ENCODE results near the gene ACOXL. TPM values are rescaled to one million over a fixed set of nuclear protein-coding genes. Genes with fewer than 3 reads are reported as not detected.

The ACOXL gene
- total and polyA plus RNA-seq, 10 of the 15 experiments (the other 5 are each of a cell fraction or from before 2014, with no cell fraction given), result 0.05 to 1.3 (median 0.71) TPM

DNA sequence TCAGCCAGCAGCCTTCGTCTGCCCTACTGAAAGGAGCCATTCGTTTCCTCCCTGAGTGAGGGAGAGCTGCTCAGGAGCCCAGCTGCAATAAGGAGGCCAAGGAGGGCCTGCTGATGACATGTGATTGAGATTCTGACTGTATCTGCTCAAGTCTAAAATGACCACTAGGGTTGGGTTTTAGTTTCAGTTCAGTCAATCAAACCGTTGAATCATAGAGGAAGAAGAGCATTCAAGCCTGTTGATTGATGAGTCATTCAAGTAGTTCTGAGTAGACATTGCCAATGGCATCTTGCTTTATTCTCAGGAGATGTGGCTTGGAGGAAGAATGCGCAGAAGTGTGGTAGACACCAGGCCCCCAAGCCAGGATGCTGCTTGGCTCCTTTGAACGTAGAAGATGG, 368.4 kb downstream of the ACOXL start (continued):
- TF ChIP-seq, protein P1, sequence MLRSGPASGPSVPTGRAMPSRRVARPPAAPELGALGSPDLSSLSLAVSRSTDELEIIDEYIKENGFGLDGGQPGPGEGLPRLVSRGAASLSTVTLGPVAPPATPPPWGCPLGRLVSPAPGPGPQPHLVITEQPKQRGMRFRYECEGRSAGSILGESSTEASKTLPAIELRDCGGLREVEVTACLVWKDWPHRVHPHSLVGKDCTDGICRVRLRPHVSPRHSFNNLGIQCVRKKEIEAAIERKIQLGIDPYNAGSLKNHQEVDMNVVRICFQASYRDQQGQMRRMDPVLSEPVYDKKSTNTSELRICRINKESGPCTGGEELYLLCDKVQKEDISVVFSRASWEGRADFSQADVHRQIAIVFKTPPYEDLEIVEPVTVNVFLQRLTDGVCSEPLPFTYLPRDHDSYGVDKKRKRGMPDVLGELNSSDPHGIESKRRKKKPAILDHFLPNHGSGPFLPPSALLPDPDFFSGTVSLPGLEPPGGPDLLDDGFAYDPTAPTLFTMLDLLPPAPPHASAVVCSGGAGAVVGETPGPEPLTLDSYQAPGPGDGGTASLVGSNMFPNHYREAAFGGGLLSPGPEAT (IDR thresholded peaks at IDR 0.05; ENCODE audit: low read depth), result no peak
- TF ChIP-seq EP300 (IDR thresholded peaks at IDR 0.05; ENCODE audit: borderline replicate concordance in 1 of 2, control insufficient read depth in 1 of 2, low read depth in 2 of 2, low read length in 2 of 2) (peak; percentile 70 to 75; a peak in 3 of 4 replicates), NR2C1 (IDR thresholded peaks at IDR 0.05) (no peak), BMI1 (IDR thresholded peaks at IDR 0.05; ENCODE audit: borderline replicate concordance) (no peak), EZH2 (IDR thresholded peaks at IDR 0.05; ENCODE audit: borderline replicate concordance, control insufficient read depth, low read depth, low read length) (no peak), NRF1 (conservative IDR thresholded peaks at IDR 0.05; ENCODE audit: low read depth, low read length) (no peak), ZSCAN29 (IDR thresholded peaks at IDR 0.05) (no peak), NFXL1 (IDR thresholded peaks at IDR 0.05; ENCODE audit: borderline replicate concordance) (no peak), BACH1 (IDR thresholded peaks at IDR 0.05; ENCODE audit: borderline replicate concordance) (0 out of 2 replicates have a peak, but pooled peaks have one; percentile 5), KLF5 (IDR thresholded peaks at IDR 0.05; ENCODE audit: partially characterized antibody) (no peak), SRF (IDR thresholded peaks at IDR 0.05; ENCODE audit: low read depth in 2 of 2, low read length in 2 of 2) (no peak), ZNF622 (IDR thresholded peaks at IDR 0.05) (no peak), MEF2A (IDR thresholded peaks at IDR 0.05; ENCODE audit: insufficient read depth, low read depth, low read length) (0 out of 2 replicates have a peak, but pooled peaks have one; percentile 35)
- TF ChIP-seq, protein P2, sequence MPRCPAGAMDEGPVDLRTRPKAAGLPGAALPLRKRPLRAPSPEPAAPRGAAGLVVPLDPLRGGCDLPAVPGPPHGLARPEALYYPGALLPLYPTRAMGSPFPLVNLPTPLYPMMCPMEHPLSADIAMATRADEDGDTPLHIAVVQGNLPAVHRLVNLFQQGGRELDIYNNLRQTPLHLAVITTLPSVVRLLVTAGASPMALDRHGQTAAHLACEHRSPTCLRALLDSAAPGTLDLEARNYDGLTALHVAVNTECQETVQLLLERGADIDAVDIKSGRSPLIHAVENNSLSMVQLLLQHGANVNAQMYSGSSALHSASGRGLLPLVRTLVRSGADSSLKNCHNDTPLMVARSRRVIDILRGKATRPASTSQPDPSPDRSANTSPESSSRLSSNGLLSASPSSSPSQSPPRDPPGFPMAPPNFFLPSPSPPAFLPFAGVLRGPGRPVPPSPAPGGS (IDR thresholded peaks at IDR 0.05; ENCODE audit: borderline replicate concordance, insufficient read depth, low read depth, low read length, poor library complexity, severe bottlenecking), result no peak
- TF ChIP-seq, protein P3, sequence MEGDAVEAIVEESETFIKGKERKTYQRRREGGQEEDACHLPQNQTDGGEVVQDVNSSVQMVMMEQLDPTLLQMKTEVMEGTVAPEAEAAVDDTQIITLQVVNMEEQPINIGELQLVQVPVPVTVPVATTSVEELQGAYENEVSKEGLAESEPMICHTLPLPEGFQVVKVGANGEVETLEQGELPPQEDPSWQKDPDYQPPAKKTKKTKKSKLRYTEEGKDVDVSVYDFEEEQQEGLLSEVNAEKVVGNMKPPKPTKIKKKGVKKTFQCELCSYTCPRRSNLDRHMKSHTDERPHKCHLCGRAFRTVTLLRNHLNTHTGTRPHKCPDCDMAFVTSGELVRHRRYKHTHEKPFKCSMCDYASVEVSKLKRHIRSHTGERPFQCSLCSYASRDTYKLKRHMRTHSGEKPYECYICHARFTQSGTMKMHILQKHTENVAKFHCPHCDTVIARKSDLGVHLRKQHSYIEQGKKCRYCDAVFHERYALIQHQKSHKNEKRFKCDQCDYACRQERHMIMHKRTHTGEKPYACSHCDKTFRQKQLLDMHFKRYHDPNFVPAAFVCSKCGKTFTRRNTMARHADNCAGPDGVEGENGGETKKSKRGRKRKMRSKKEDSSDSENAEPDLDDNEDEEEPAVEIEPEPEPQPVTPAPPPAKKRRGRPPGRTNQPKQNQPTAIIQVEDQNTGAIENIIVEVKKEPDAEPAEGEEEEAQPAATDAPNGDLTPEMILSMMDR (IDR thresholded peaks at IDR 0.05 in 2 of 3, conservative IDR thresholded peaks at IDR 0.05 in 1 of 3; ENCODE audit: control insufficient read depth in 2 of 3, extremely low read depth in 1 of 3, insufficient read depth in 1 of 3, low read depth in 3 of 3, low read length in 3 of 3), result peak in 2 of 3 experiments; percentile 11 to 21; a peak in 2 of 6 replicates
- TF ChIP-seq, protein P4, sequence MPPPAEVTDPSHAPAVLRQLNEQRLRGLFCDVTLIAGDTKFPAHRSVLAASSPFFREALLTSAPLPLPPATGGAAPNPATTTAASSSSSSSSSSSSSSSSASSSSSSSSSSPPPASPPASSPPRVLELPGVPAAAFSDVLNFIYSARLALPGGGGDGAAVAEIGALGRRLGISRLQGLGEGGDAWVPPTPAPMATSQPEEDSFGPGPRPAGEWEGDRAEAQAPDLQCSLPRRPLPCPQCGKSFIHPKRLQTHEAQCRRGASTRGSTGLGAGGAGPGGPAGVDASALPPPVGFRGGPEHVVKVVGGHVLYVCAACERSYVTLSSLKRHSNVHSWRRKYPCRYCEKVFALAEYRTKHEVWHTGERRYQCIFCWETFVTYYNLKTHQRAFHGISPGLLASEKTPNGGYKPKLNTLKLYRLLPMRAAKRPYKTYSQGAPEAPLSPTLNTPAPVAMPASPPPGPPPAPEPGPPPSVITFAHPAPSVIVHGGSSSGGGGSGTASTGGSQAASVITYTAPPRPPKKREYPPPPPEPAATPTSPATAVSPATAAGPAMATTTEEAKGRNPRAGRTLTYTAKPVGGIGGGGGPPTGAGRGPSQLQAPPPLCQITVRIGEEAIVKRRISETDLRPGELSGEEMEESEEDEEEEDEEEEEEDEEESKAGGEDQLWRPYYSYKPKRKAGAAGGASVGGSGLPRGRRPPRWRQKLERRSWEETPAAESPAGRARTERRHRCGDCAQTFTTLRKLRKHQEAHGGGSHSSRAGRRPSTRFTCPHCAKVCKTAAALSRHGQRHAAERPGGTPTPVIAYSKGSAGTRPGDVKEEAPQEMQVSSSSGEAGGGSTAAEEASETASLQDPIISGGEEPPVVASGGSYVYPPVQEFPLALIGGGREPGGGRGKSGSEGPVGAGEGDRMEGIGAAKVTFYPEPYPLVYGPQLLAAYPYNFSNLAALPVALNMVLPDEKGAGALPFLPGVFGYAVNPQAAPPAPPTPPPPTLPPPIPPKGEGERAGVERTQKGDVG (CRISPR knock-in tag; IDR thresholded peaks at IDR 0.05), result no peak
- TF ChIP-seq, protein P5, sequence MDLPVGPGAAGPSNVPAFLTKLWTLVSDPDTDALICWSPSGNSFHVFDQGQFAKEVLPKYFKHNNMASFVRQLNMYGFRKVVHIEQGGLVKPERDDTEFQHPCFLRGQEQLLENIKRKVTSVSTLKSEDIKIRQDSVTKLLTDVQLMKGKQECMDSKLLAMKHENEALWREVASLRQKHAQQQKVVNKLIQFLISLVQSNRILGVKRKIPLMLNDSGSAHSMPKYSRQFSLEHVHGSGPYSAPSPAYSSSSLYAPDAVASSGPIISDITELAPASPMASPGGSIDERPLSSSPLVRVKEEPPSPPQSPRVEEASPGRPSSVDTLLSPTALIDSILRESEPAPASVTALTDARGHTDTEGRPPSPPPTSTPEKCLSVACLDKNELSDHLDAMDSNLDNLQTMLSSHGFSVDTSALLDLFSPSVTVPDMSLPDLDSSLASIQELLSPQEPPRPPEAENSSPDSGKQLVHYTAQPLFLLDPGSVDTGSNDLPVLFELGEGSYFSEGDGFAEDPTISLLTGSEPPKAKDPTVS (IDR thresholded peaks at IDR 0.05; ENCODE audit: low read depth, low read length), result no peak

Data from GM12878 (cell line).